Measurements from ENCODE around the gene PLEKHH3. TPM values are rescaled to one million over a fixed set of nuclear protein-coding genes. Genes with fewer than 3 reads are reported as not detected.
"Not testable (repeated sequence)": the region's sequence is repeated elsewhere in the genome, so short reads cannot be mapped to it uniquely, and the experiment has no call there.

The PLEKHH3 gene
- total RNA-seq, 1 donor from 2014 or later = 19.1 TPM

- no peak overlapping the region for H3K4me3 ChIP-seq (ENCODE audit: low read depth, low read length)
- DNase-seq (ENCODE audit: low read depth) = no peak
- no peak for TF ChIP-seq CTCF (conservative IDR thresholded peaks at IDR 0.05; ENCODE audit: low read depth, low read length)
Observed at GRCh38 chr17:42639525-42640113, 37.2 kb downstream of the PLEKHH3 start.

GRCh38 chr17:42632949-42633444, 43.8 kb downstream of the PLEKHH3 start:
- no peak for TF ChIP-seq CTCF (conservative IDR thresholded peaks at IDR 0.05; ENCODE audit: low read depth, low read length)
- DNase-seq (ENCODE audit: low read depth) = no peak
- H3K4me3 ChIP-seq (ENCODE audit: low read depth, low read length) = no peak overlapping the region

GRCh38 chr17:42629411-42630009, 47.3 kb downstream of the PLEKHH3 start:
- DNase-seq (ENCODE audit: low read depth) = no peak
- no peak overlapping the region for H3K4me3 ChIP-seq (ENCODE audit: low read depth, low read length)
- TF ChIP-seq CTCF (conservative IDR thresholded peaks at IDR 0.05; ENCODE audit: low read depth, low read length) = no peak

GRCh38 chr17:42627032-42627764, 49.6 kb downstream of the PLEKHH3 start:
- DNase-seq (ENCODE audit: low read depth); H3K4me3 ChIP-seq (ENCODE audit: low read depth, low read length): not testable (repeated sequence)

GRCh38 chr17:42623732-42624596, 52.8 kb downstream of the PLEKHH3 start:
- no peak for TF ChIP-seq CTCF (conservative IDR thresholded peaks at IDR 0.05; ENCODE audit: low read depth, low read length)
- no peak overlapping the region for H3K4me3 ChIP-seq (ENCODE audit: low read depth, low read length)
- no peak for DNase-seq (ENCODE audit: low read depth)

GRCh38 chr17:42623271-42623670, 53.5 kb downstream of the PLEKHH3 start:
- no peak for DNase-seq (ENCODE audit: low read depth)
- no peak for TF ChIP-seq CTCF (conservative IDR thresholded peaks at IDR 0.05; ENCODE audit: low read depth, low read length)
- no peak overlapping the region for H3K4me3 ChIP-seq (ENCODE audit: low read depth, low read length)

GRCh38 chr17:42621987-42622386, 54.8 kb downstream of the PLEKHH3 start:
- DNase-seq (ENCODE audit: low read depth); H3K4me3 ChIP-seq (ENCODE audit: low read depth, low read length): not testable (repeated sequence)
